SK-N-SH treated with all-trans-retinoic acid at 6 μM for 48 hours (cell line): ENCODE results near the gene IQSEC3.
"Not testable (repeated sequence)": the region's sequence is repeated elsewhere in the genome, so short reads cannot be mapped to it uniquely, and the experiment has no call there.

ENCODE experiments used
- ATAC-seq: fragments of 200-7000 bp; cut with Tn5 transposase; 3 replicates; pipeline ENCODE4 v1.9.1; 2020; ENCODE audit warnings: mild to moderate bottlenecking, moderate library complexity
- ARNTL ChIP-seq: fragments of 450-650 bp; formaldehyde crosslinking; IDR thresholded peaks from 2 replicates; pipeline ENCODE4 v1.5.0; 2020; ENCODE audit warnings: low read depth, mild to moderate bottlenecking, moderate library complexity, borderline replicate concordance
- BACH2 ChIP-seq: fragments of 250-450 bp; sonication (Bioruptor Pico); IDR thresholded peaks from 2 replicates; pipeline ENCODE4 v1.9.0; 2021; ENCODE audit warnings: mild to moderate bottlenecking, borderline replicate concordance
- CREB5 ChIP-seq: fragments of 250-450 bp; sonication (Bioruptor Pico); IDR thresholded peaks from 2 replicates; pipeline ENCODE4 v1.5.1; 2020; ENCODE audit warnings: low read depth, mild to moderate bottlenecking, moderate library complexity
- CSDC2 ChIP-seq: fragments of 250-450 bp; sonication (Bioruptor Pico); IDR thresholded peaks from 2 replicates; pipeline ENCODE4 v1.5.0; 2020; ENCODE audit warnings: mild to moderate bottlenecking, moderate library complexity
- GLIS3 ChIP-seq: fragments of 250-450 bp; sonication (Bioruptor Pico); IDR thresholded peaks from 2 replicates; pipeline ENCODE4 v1.5.0; 2020; ENCODE audit warnings: mild to moderate bottlenecking, moderate library complexity
- ISL1 ChIP-seq: fragments of 250-450 bp; sonication (Bioruptor Pico); IDR thresholded peaks from 2 replicates; pipeline ENCODE4 v2.1.2; 2022; ENCODE audit warnings: mild to moderate bottlenecking, moderate library complexity
- OSR1 ChIP-seq: fragments of 250-450 bp; sonication (Bioruptor Pico); IDR thresholded peaks from 2 replicates; pipeline ENCODE4 v1.8.0; 2022; ENCODE audit warnings: moderate library complexity, mild to moderate bottlenecking, inconsistent platforms
- RARB ChIP-seq: fragments of 250-450 bp; sonication (Bioruptor Pico); IDR thresholded peaks from 2 replicates; pipeline ENCODE4 v1.8.0; 2021; ENCODE audit warnings: mild to moderate bottlenecking, moderate library complexity
- SNAI2 ChIP-seq: fragments of 250-450 bp; sonication (Bioruptor Pico); IDR thresholded peaks from 2 replicates; pipeline ENCODE4 v1.5.0; 2020; ENCODE audit warnings: mild to moderate bottlenecking, moderate library complexity
- TCF4 ChIP-seq: fragments of 250-450 bp; sonication (Bioruptor Pico); IDR thresholded peaks from 2 replicates; pipeline ENCODE4 v1.8.0; 2021; ENCODE audit warnings: mild to moderate bottlenecking, moderate library complexity, borderline replicate concordance
- TOX ChIP-seq: fragments of 250-450 bp; sonication (Bioruptor Pico); IDR thresholded peaks from 2 replicates; pipeline ENCODE4 v1.8.0; 2021; ENCODE audit warnings: mild to moderate bottlenecking, moderate library complexity, borderline replicate concordance
- TSHZ2 ChIP-seq: fragments of 250-450 bp; sonication (Bioruptor Pico); IDR thresholded peaks from 2 replicates; pipeline ENCODE4 v1.5.0; 2020; ENCODE audit warnings: mild to moderate bottlenecking, moderate library complexity
- ZC3H10 ChIP-seq: fragments of 250-450 bp; sonication (Bioruptor Pico); IDR thresholded peaks from 2 replicates; pipeline ENCODE4 v1.5.1; 2021; ENCODE audit warnings: mild to moderate bottlenecking, moderate library complexity
- ZFP3 ChIP-seq: fragments of 250-450 bp; sonication (Bioruptor Pico); IDR thresholded peaks from 2 replicates; pipeline ENCODE4 v1.5.0; 2020; ENCODE audit warnings: mild to moderate bottlenecking, moderate library complexity
- ZFP30 ChIP-seq: fragments of 450-650 bp; formaldehyde crosslinking; IDR thresholded peaks from 2 replicates; pipeline ENCODE4 v1.5.0; 2022; ENCODE audit warnings: mild to moderate bottlenecking, moderate library complexity
- ZNF565 ChIP-seq: fragments of 450-650 bp; formaldehyde crosslinking; conservative IDR thresholded peaks from 2 replicates; pipeline ENCODE4 v1.5.0; 2020; ENCODE audit warnings: low read depth, mild to moderate bottlenecking, moderate library complexity
- ZNF8 ChIP-seq: fragments of 450-650 bp; formaldehyde crosslinking; IDR thresholded peaks from 2 replicates; pipeline ENCODE4 v1.5.0; 2020; ENCODE audit warnings: mild to moderate bottlenecking, moderate library complexity
- TF ChIP-seq, protein P1 (sequence below): fragments of 250-450 bp; sonication (Bioruptor Pico); IDR thresholded peaks from 2 replicates; pipeline ENCODE4 v1.5.1; 2021; ENCODE audit warnings: mild to moderate bottlenecking, moderate library complexity
- TF ChIP-seq, protein P2 (sequence below): fragments of 250-450 bp; sonication (Bioruptor Pico); IDR thresholded peaks from 2 replicates; pipeline ENCODE4 v1.8.0; 2021; ENCODE audit warnings: low read depth, mild to moderate bottlenecking, moderate library complexity, borderline replicate concordance
- TF ChIP-seq, protein P3 (sequence below): fragments of 250-450 bp; sonication (Bioruptor Pico); IDR thresholded peaks from 2 replicates; pipeline ENCODE4 v1.8.0; 2020; ENCODE audit warnings: mild to moderate bottlenecking, moderate library complexity, borderline replicate concordance

IQSEC3 gene

DNA sequence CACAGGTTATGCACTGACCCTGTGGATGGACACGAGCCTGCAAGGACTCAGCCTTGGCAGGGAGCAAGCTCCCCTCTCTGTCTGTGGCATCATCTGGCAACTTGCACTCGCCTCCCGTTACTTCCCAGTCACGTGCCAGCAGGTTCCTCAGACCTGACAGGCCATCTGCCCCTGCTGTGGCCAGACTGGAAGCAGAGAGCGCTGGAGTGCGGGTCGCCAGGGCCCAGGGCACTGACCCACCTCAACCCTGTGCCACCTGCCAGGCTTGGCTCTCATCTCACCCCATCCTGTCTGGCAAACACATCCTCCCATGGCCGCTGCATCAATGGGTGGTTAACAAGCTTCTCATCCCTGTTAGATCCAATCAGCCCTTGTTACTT is 119.0 kb downstream of the IQSEC3 start:
- no peak for ATAC-seq
- TF ChIP-seq ISL1 (CRISPR knock-in tag) = no peak
- TF ChIP-seq, protein P1, sequence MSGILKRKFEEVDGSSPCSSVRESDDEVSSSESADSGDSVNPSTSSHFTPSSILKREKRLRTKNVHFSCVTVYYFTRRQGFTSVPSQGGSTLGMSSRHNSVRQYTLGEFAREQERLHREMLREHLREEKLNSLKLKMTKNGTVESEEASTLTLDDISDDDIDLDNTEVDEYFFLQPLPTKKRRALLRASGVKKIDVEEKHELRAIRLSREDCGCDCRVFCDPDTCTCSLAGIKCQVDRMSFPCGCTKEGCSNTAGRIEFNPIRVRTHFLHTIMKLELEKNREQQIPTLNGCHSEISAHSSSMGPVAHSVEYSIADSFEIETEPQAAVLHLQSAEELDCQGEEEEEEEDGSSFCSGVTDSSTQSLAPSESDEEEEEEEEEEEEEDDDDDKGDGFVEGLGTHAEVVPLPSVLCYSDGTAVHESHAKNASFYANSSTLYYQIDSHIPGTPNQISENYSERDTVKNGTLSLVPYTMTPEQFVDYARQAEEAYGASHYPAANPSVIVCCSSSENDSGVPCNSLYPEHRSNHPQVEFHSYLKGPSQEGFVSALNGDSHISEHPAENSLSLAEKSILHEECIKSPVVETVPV (CRISPR knock-in tag) = no peak
- TF ChIP-seq CSDC2 (CRISPR knock-in tag) = no peak

DNA sequence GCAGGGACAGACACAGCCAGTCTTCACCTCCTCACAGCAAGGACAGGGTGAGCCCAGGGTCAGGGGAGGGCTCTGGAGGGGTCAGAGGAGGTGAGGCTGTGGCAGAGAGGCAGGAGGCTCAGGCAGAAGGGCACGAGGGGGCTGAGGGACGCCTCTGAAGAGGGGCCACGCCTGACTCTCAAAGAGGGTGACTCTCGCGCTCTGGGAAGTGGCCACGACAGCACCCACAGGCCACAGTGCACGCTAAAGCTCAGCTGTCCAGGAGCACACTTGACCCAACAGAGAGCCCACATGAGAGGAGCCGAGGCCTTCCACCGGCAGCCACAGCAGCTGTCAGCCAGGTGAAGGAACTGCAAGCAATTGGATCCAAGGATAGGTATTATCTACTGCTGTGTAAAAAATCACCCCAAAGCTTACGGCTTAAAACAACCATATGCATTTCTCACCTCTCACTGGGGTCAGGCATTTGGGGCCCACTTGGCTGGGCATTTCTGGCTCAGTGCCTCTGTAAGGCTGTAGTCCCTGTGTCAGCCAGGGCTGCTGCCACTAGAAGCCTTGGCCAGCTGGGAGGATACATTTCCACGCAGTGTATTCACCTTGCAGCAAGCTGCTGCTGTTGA is 119.5 kb downstream of the IQSEC3 start:
- TF ChIP-seq TOX (no peak), CREB5 (no peak), ZFP3 (CRISPR knock-in tag) (no peak), RARB (no peak), ZNF565 (CRISPR knock-in tag) (no peak), ZFP30 (CRISPR knock-in tag) (no peak), ZNF8 (CRISPR knock-in tag) (no peak), TCF4 (no peak), SNAI2 (CRISPR knock-in tag) (no peak), ISL1 (CRISPR knock-in tag) (no peak), ZC3H10 (CRISPR knock-in tag) (no peak), GLIS3 (CRISPR knock-in tag) (no peak), ARNTL (CRISPR knock-in tag) (no peak), CSDC2 (CRISPR knock-in tag) (no peak), BACH2 (no peak), OSR1 (no peak)
- TF ChIP-seq, protein P2, sequence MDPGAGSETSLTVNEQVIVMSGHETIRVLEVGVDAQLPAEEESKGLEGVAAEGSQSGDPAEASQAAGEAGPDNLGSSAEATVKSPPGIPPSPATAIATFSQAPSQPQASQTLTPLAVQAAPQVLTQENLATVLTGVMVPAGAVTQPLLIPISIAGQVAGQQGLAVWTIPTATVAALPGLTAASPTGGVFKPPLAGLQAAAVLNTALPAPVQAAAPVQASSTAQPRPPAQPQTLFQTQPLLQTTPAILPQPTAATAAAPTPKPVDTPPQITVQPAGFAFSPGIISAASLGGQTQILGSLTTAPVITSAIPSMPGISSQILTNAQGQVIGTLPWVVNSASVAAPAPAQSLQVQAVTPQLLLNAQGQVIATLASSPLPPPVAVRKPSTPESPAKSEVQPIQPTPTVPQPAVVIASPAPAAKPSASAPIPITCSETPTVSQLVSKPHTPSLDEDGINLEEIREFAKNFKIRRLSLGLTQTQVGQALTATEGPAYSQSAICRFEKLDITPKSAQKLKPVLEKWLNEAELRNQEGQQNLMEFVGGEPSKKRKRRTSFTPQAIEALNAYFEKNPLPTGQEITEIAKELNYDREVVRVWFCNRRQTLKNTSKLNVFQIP (CRISPR knock-in tag) = no peak
- TF ChIP-seq, protein P3, sequence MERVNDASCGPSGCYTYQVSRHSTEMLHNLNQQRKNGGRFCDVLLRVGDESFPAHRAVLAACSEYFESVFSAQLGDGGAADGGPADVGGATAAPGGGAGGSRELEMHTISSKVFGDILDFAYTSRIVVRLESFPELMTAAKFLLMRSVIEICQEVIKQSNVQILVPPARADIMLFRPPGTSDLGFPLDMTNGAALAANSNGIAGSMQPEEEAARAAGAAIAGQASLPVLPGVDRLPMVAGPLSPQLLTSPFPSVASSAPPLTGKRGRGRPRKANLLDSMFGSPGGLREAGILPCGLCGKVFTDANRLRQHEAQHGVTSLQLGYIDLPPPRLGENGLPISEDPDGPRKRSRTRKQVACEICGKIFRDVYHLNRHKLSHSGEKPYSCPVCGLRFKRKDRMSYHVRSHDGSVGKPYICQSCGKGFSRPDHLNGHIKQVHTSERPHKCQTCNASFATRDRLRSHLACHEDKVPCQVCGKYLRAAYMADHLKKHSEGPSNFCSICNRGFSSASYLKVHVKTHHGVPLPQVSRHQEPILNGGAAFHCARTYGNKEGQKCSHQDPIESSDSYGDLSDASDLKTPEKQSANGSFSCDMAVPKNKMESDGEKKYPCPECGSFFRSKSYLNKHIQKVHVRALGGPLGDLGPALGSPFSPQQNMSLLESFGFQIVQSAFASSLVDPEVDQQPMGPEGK (CRISPR knock-in tag) = no peak
- no peak for ATAC-seq

DNA sequence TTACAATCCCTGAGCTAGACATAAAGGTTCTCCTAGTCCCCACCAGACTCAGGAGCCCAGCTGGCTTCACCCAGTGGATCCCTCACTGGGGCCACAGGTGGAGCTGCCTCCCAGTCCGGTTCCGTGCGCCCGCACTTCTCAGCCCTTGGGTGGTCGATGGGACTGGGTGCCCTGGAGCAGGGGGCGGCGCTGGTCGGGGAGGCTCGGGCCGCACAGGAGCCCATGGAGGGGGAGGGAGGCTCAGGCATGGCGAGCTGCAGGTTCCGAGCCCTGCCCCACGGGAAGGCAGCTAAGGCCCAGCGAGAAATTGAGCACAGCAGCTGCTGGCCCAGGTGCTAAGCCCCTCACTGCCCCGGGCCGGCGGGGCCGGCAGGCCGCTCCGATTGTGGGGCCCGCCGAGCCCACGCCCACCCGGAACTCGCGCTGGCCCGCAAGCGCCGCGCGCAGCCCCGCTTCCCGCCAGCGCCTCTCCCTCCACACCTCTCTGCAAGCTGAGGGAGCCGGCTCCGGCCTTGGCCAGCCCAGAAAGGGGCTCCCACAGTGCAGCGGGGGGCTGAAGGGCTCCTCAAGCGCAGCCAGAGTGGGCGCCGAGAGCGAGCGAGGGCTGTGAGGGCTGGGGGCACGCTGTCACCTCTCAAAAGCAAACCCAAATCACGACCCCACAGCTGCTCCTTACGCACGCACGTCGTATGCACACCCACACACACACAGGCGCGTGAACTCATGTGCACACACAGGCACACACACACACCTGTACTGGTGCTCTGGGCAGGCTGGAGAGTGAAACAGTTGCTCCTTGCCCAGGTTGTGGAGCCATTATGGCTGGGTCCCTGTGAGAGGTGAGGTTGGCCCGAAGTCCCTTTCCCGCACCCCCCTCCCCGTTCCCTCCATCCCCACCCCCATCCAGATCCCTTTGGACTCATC is 121.7 kb downstream of the IQSEC3 start:
- not testable (repeated sequence) for ATAC-seq

- TF ChIP-seq, protein P3 (CRISPR knock-in tag) = no peak
- TF ChIP-seq TSHZ2 (CRISPR knock-in tag) (no peak), ISL1 (CRISPR knock-in tag) (no peak), ZNF565 (CRISPR knock-in tag) (no peak)
- ATAC-seq = peak; percentile 92
These were observed 122.5 kb downstream of the IQSEC3 start for GRCh38 chr12:188910-189621.
